GM19395 (cell line): Measurements from ENCODE around the gene PTER.

Experiments used
- ATAC-seq: cut with Tn5 transposase; IDR thresholded peaks from one replicate; pipeline ENCODE4 v1.9.1; 2021; ENCODE audit warnings: mild to moderate bottlenecking, moderate library complexity; ENCODE audit not compliant: unreplicated experiment

PTER gene

GRCh38 chr10:16466001-16466400, 29.2 kb downstream of the PTER start:
- ATAC-seq, result no peak

- ATAC-seq, result no peak
Measured at GRCh38 chr10:16470747-16471146, 33.9 kb downstream of the PTER start.

- no peak for ATAC-seq
Measured at GRCh38 chr10:16472828-16473227, 36.0 kb downstream of the PTER start.

- no peak for ATAC-seq
Measured at GRCh38 chr10:16477757-16478156, 40.9 kb downstream of the PTER start.

- no peak for ATAC-seq
Measured at GRCh38 chr10:16478801-16479200, 42.0 kb downstream of the PTER start.

- no peak for ATAC-seq
Measured at GRCh38 chr10:16481052-16481728, 44.4 kb downstream of the PTER start.

- no peak for ATAC-seq
Measured at GRCh38 chr10:16483241-16483917, 46.6 kb downstream of the PTER start.

GRCh38 chr10:16490511-16490910, 53.7 kb downstream of the PTER start:
- no peak for ATAC-seq

GRCh38 chr10:16491933-16492332, 55.1 kb downstream of the PTER start:
- no peak for ATAC-seq

GRCh38 chr10:16493884-16494536, 57.2 kb downstream of the PTER start:
- no peak for ATAC-seq

- no peak for ATAC-seq
Measured at GRCh38 chr10:16497911-16498310, 61.1 kb downstream of the PTER start.

- no peak for ATAC-seq
Measured at GRCh38 chr10:16505161-16505560, 68.4 kb downstream of the PTER start.

- no peak for ATAC-seq
Measured at GRCh38 chr10:16509996-16510395, 73.2 kb downstream of the PTER start.

- no peak for ATAC-seq
Measured at GRCh38 chr10:16510843-16511242, 74.0 kb downstream of the PTER start.

- ATAC-seq, result no peak
Measured at GRCh38 chr10:16518822-16519221, 82.0 kb downstream of the PTER start.

- ATAC-seq, result no peak
Measured at GRCh38 chr10:16519250-16519907, 82.6 kb downstream of the PTER start.

- peak; percentile 32 for ATAC-seq
Measured at GRCh38 chr10:16519908-16520861, 83.4 kb downstream of the PTER start.

GRCh38 chr10:16520900-16521299, 84.1 kb downstream of the PTER start:
- ATAC-seq, result peak; percentile 52

- ATAC-seq, result peak; percentile 42
Measured at GRCh38 chr10:16521311-16522016, 84.7 kb downstream of the PTER start, which contains the start of gene C1QL3. C1QL3 (minus strand) TSS chr10:16521879; CDS start chr10:16521065, 814 bp downstream.

- ATAC-seq, result no peak
Measured at GRCh38 chr10:16527452-16527851, 90.6 kb downstream of the PTER start.
